GM12892 (cell line): ENCODE data around the gene PMM1.

Source experiments
- POLR2A ChIP-seq: IDR thresholded peaks from 2 replicates; pipeline ENCODE4 v1.6.1; 2011; ENCODE audit warnings: low read depth, low read length, control low read depth
- POLR2AphosphoS5 ChIP-seq: IDR thresholded peaks from 2 replicates; pipeline ENCODE4 v1.6.1; 2011; ENCODE audit warnings: low read depth, low read length, control low read depth
- TAF1 ChIP-seq: IDR thresholded peaks from 2 replicates; pipeline ENCODE4 v1.6.1; 2011; ENCODE audit warnings: low read depth, mild to moderate bottlenecking, control low read depth, low read length, borderline replicate concordance

DNA sequence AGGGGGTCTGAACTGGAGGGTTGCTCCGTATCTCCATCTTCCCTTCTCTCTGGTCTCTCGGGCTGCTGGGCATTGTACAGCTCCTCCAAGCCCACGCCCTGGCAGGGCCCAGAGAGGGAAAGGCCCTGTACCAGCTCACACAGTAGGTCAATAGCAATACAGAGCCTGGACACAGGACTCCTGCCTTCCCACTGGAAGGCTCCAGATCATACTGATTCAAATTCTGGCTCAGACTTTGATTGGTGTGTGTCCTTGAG lies 22.2 kb downstream of the PMM1 start:
- TF ChIP-seq POLR2A (no peak), TAF1 (no peak), POLR2AphosphoS5 (no peak)
